Endodermal cell (in vitro differentiated cells): Measurements from ENCODE around the gene IFNA14. TPM values are rescaled to one million over a fixed set of nuclear protein-coding genes. Genes with fewer than 3 reads are reported as not detected.
"Not testable (repeated sequence)": the region's sequence is repeated elsewhere in the genome, so short reads cannot be mapped to it uniquely, and the experiment has no call there.

Experiments
- DNase-seq: peaks from one replicate; pipeline ENCODE4 v3.0.0-alpha.2; 2017
- H3K27ac ChIP-seq: 2 replicates; pipeline ENCODE4 v1.5.1; 2013; ENCODE audit warnings: mild to moderate bottlenecking, low read depth, low read length, moderate library complexity
- H3K27me3 ChIP-seq: 2 replicates; pipeline ENCODE4 v1.6.1; 2013; ENCODE audit warnings: mild to moderate bottlenecking, low read length, moderate library complexity; ENCODE audit not compliant: insufficient read depth, control insufficient read depth, poor library complexity, severe bottlenecking
- H3K36me3 ChIP-seq: 2 replicates; pipeline ENCODE4 v1.7.0; 2013; ENCODE audit warnings: mild to moderate bottlenecking, low read length, moderate library complexity; ENCODE audit not compliant: control insufficient read depth, insufficient read depth
- H3K4me1 ChIP-seq: one replicate; pipeline ENCODE4 v1.7.0; 2013; ENCODE audit warnings: low read length; ENCODE audit not compliant: control insufficient read depth, insufficient read depth
- H3K4me3 ChIP-seq: 2 replicates; pipeline ENCODE4 v1.5.1; 2013; ENCODE audit warnings: mild to moderate bottlenecking, low read length, moderate library complexity
- H3K9ac ChIP-seq: 2 replicates; pipeline ENCODE4 v1.6.1; 2013; ENCODE audit warnings: mild to moderate bottlenecking, low read length, moderate library complexity; ENCODE audit not compliant: poor library complexity, severe bottlenecking; ENCODE audit errors: extremely low read depth
- H3K9me3 ChIP-seq: 2 replicates; pipeline ENCODE4 v1.6.1; 2013; ENCODE audit warnings: mild to moderate bottlenecking, low read length, moderate library complexity; ENCODE audit not compliant: control insufficient read depth
- H3K27ac Mint-ChIP-seq: 2 replicates; pipeline ENCODE4 v1.8.0; 2020; ENCODE audit warnings: mixed read lengths
- H3K27me3 Mint-ChIP-seq: 2 replicates; pipeline ENCODE4 v1.8.0; 2021; ENCODE audit warnings: mild to moderate bottlenecking, mixed read lengths; ENCODE audit not compliant: insufficient read depth
- H3K36me3 Mint-ChIP-seq: 2 replicates; pipeline ENCODE4 v1.8.0; 2020; ENCODE audit warnings: low read depth, mixed read lengths
- H3K4me1 Mint-ChIP-seq: 2 replicates; pipeline ENCODE4 v1.8.0; 2020; ENCODE audit warnings: mixed read lengths
- H3K4me3 Mint-ChIP-seq: 2 replicates; pipeline ENCODE4 v1.8.0; 2020; ENCODE audit warnings: mild to moderate bottlenecking, moderate library complexity, mixed read lengths
- H3K9me3 Mint-ChIP-seq: 2 replicates; pipeline ENCODE4 v1.8.0; 2020; ENCODE audit warnings: mild to moderate bottlenecking, mixed read lengths
- WGBS, 2 experiments: methylation state at CpG; one replicate each; pipeline versions ENCODE4 v1.1.5 to v1.1.7; 2013; ENCODE audit warnings: missing lambda C conversion rate in 2 of 2, mixed read lengths in 1 of 2; ENCODE audit not compliant: insufficient coverage in 1 of 2, insufficient read length in 1 of 2; 5-methylcytosine and 5-hydroxymethylcytosine counted together
- total RNA-seq, 2 donors: library from RNA; stranded (reverse); fragmentation: NEBNext Ultra II Directional in 1 of 2; extraction: Animal tissue kit (Norgen Biotek cat#: 25700) in 1 of 2; gene quantifications; 2 replicates in 1 of 2; 3 replicates in 1 of 2; pipeline ENCODE4 v1.2.1, GENCODE V29; 2021
- TF ChIP-seq, protein P1 (sequence below): fragments of 200-600 bp; sonication (generic); conservative IDR thresholded peaks from 2 replicates; pipeline ENCODE4 v1.5.0; 2021; ENCODE audit warnings: antibody characterized with exemption, mild to moderate bottlenecking

Gene IFNA14
- total RNA-seq, 2 donors from 2014 or later, result not detected

DNA sequence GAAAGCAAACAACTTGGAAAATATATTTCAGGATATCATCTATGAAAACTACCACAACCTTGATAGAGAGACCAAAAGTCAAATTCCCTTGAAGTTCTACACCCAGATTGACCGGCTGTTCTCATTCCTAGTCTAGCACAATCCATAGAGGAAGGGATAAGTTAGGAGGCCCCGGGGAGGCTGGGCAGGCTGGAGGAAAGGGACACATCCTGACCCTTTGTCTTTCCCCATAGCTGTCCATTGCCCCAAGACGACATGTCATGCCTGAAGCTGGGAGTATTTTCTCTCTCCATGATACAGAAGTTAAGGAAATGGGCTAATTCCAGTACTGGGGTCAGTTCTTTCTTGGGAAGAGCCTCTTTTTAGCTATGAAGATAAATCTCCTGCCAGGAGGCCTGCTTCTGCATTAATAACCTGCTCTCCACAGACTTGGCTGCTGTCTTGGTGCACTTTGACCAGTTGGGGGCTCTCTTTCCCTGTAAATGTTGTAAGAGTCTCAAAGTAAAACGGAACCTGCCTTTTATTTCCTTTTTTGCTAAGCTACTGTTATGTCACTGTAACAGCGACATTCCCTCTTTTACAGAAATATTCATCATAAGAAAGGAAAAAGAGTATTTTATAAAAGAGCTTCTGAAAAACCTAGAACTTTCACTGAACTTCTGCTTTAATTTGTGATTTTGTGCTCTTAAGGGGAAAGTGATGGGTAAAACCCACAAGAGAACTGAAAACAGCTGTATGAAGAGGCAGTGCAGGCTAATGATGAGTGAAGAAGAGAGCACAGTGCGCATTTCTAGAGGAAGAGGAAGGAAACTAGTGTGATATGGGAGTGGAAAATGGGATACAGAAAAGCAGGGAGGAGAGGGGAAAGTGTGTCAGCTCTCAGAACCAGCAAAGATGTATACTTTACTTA is 44.7 kb downstream of the IFNA14 start:
- 51 to 67% methylated on average over 1 to 6 of the region's 6 CpGs for WGBS, 2 experiments
- not testable (repeated sequence) for H3K36me3 Mint-ChIP-seq, H3K4me3 ChIP-seq, H3K4me1 Mint-ChIP-seq, H3K4me1 ChIP-seq, H3K27me3 ChIP-seq, H3K9ac ChIP-seq, DNase-seq, H3K27ac ChIP-seq, H3K36me3 ChIP-seq, H3K27ac Mint-ChIP-seq, H3K9me3 ChIP-seq, H3K4me3 Mint-ChIP-seq, H3K9me3 Mint-ChIP-seq
- TF ChIP-seq, protein P1, sequence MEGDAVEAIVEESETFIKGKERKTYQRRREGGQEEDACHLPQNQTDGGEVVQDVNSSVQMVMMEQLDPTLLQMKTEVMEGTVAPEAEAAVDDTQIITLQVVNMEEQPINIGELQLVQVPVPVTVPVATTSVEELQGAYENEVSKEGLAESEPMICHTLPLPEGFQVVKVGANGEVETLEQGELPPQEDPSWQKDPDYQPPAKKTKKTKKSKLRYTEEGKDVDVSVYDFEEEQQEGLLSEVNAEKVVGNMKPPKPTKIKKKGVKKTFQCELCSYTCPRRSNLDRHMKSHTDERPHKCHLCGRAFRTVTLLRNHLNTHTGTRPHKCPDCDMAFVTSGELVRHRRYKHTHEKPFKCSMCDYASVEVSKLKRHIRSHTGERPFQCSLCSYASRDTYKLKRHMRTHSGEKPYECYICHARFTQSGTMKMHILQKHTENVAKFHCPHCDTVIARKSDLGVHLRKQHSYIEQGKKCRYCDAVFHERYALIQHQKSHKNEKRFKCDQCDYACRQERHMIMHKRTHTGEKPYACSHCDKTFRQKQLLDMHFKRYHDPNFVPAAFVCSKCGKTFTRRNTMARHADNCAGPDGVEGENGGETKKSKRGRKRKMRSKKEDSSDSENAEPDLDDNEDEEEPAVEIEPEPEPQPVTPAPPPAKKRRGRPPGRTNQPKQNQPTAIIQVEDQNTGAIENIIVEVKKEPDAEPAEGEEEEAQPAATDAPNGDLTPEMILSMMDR, result peak; percentile 81
- H3K27me3 Mint-ChIP-seq, result peaks cover 25% of the 10 kb centered on the region

Other genes with a start within 250 kb of the IFNA14 start
- gene HACD4, start 208.4 kb downstream of the IFNA14 start, total RNA-seq, result 1 to 10 TPM; 1.6 to 1.7 TPM
- not detected for gene IFNB1, start 162.1 kb downstream of the IFNA14 start, total RNA-seq
- gene IFNW1, start 98.2 kb downstream of the IFNA14 start, total RNA-seq, result not detected
- not detected for gene IFNA21, start 73.3 kb downstream of the IFNA14 start, total RNA-seq
- not detected for gene IFNA4, start 52.4 kb downstream of the IFNA14 start, total RNA-seq
- not detected for gene IFNA7, start 37.8 kb downstream of the IFNA14 start, total RNA-seq
- gene IFNA10, start 32.9 kb downstream of the IFNA14 start, total RNA-seq, result not detected
- gene IFNA16, start 22.7 kb downstream of the IFNA14 start, total RNA-seq, result not detected
- gene IFNA17, start 11.8 kb downstream of the IFNA14 start, total RNA-seq, result not detected
- not detected for gene IFNA5, start 65.3 kb upstream of the IFNA14 start, total RNA-seq
- 10 to 100 TPM; 24.6 to 32.0 TPM for gene KLHL9, start 95.4 kb upstream of the IFNA14 start, total RNA-seq
- not detected for gene IFNA6, start 110.9 kb upstream of the IFNA14 start, total RNA-seq
- gene IFNA13, start 128.1 kb upstream of the IFNA14 start, total RNA-seq, result not detected
- gene IFNA2, start 145.4 kb upstream of the IFNA14 start, total RNA-seq, result not detected
- gene IFNA8, start 169.1 kb upstream of the IFNA14 start, total RNA-seq, result not detected
- gene IFNA1, start 200.4 kb upstream of the IFNA14 start, total RNA-seq, result not detected
- 1 to 10 TPM; 1.5 to 2.0 TPM for gene IFNE, start 242.3 kb upstream of the IFNA14 start, total RNA-seq